ENCODE results near the gene C16orf96. TPM values are rescaled to one million over a fixed set of nuclear protein-coding genes. Genes with fewer than 3 reads are reported as not detected.
A peak's percentile ranks its signal among the peaks of the same experiment; 100 is the strongest.

The C16orf96 gene
- total RNA-seq, 1 experiment from 2014 or later: 1.4 TPM

GRCh38 chr16:4601036-4601863 is 45.1 kb downstream of the C16orf96 start:
- peaks cover 4% of the 10 kb centered on the region for H3K27me3 Mint-ChIP-seq (ENCODE audit: low read depth)
- no peak overlapping the region for H3K4me2 ChIP-seq (ENCODE audit: insufficient read depth, insufficient read length, low read length)
- no peak overlapping the region for H3K4me3 Mint-ChIP-seq
- H4K8ac ChIP-seq (replicated peaks; ENCODE audit: insufficient read length, low read depth, low read length): no peak overlapping the region
- H4K20me1 ChIP-seq (ENCODE audit: control insufficient read depth, insufficient read depth, insufficient read length): no peaks in the 10 kb centered on the region
- no peaks in the 10 kb centered on the region for H3K23me2 ChIP-seq (ENCODE audit: insufficient read length, low read depth, low read length, poor library complexity, severe bottlenecking)
- no peak overlapping the region for H3T11ph ChIP-seq (ENCODE audit: low read length)
- H4K5ac ChIP-seq (ENCODE audit: insufficient read length, low read depth, low read length): no peak overlapping the region
- no peak overlapping the region for H2AK5ac ChIP-seq (ENCODE audit: insufficient read length, low read length)
- no peak overlapping the region for H2BK12ac ChIP-seq (ENCODE audit: insufficient read length, low read depth, low read length)
- no peak overlapping the region for H4K91ac ChIP-seq (ENCODE audit: insufficient read length, low read depth, low read length)
- H3K4ac ChIP-seq (ENCODE audit: low read depth, low read length): no peak overlapping the region
- H3K27me3 ChIP-seq (ENCODE audit: insufficient read depth, low read length): no peaks in the 10 kb centered on the region
- H3K4me1 Mint-ChIP-seq: peaks cover 13 to 27% of the 10 kb centered on the region in 2 experiments
- no peak for DNase-seq
- H3K27ac Mint-ChIP-seq: peak overlapping the region in 1 of 3 experiments; percentile 96; a peak in 3 of 7 replicates
- H3K9me3 ChIP-seq (ENCODE audit: control insufficient read depth, low read depth, low read length): no peaks in the 10 kb centered on the region
- no peaks in the 10 kb centered on the region for H3K4me1 ChIP-seq (ENCODE audit: insufficient read depth, low read length)
- H2BK15ac ChIP-seq (ENCODE audit: low read depth, low read length): no peak overlapping the region
- H3K9ac ChIP-seq (ENCODE audit: extremely low read depth, insufficient read length, low read length): no peak overlapping the region
- H3K79me2 ChIP-seq (ENCODE audit: insufficient read depth, low read length): no peaks in the 10 kb centered on the region
- no peak overlapping the region for H3K18ac ChIP-seq (ENCODE audit: insufficient read length, low read depth, low read length)
- H3K23ac ChIP-seq (ENCODE audit: insufficient read length, low read depth, low read length): no peak overlapping the region
- no peak overlapping the region for H3K27ac ChIP-seq (ENCODE audit: insufficient read length, low read depth, low read length)
- peaks cover 0 to 1% (median 0%) of the 10 kb centered on the region in 3 experiments; a peak in 1 of 7 replicates for H3K36me3 Mint-ChIP-seq (ENCODE audit: insufficient read depth in 1 of 3, low read depth in 3 of 3)
- no peak overlapping the region for H2BK20ac ChIP-seq (ENCODE audit: low read depth, low read length, poor library complexity, severe bottlenecking)
- no peak overlapping the region for H3K14ac ChIP-seq (ENCODE audit: insufficient read depth, low read length)
- H2BK120ac ChIP-seq (ENCODE audit: low read depth, low read length, poor library complexity, severe bottlenecking): no peak overlapping the region
- no peak overlapping the region for H2BK5ac ChIP-seq (ENCODE audit: insufficient read length, low read length)
- H2AFZ ChIP-seq (ENCODE audit: low read length): no peak overlapping the region
- no peak for TF ChIP-seq CTCF (conservative IDR thresholded peaks at IDR 0.05)
- H3K56ac ChIP-seq (ENCODE audit: insufficient read length, low read depth, low read length): no peak overlapping the region
- no peaks in the 10 kb centered on the region for H3K79me1 ChIP-seq (ENCODE audit: insufficient read depth, low read depth, low read length, poor library complexity, severe bottlenecking)
- no peaks in the 10 kb centered on the region for H3K9me3 Mint-ChIP-seq
- WGBS (ENCODE audit: extremely low coverage, insufficient read length, low lambda C conversion rate): no CpG with 5 or more reads among the region's 18 CpGs
